GM21360 (cell line): ENCODE measurements around the gene MINPP1.
"Not testable (repeated sequence)": the region's sequence is repeated elsewhere in the genome, so short reads cannot be mapped to it uniquely, and the experiment has no call there.

Experiments
- ATAC-seq: cut with Tn5 transposase; IDR thresholded peaks from one replicate; pipeline ENCODE4 v1.9.1; 2021; ENCODE audit warnings: mild to moderate bottlenecking, moderate library complexity; ENCODE audit not compliant: unreplicated experiment

Gene MINPP1, protein sequence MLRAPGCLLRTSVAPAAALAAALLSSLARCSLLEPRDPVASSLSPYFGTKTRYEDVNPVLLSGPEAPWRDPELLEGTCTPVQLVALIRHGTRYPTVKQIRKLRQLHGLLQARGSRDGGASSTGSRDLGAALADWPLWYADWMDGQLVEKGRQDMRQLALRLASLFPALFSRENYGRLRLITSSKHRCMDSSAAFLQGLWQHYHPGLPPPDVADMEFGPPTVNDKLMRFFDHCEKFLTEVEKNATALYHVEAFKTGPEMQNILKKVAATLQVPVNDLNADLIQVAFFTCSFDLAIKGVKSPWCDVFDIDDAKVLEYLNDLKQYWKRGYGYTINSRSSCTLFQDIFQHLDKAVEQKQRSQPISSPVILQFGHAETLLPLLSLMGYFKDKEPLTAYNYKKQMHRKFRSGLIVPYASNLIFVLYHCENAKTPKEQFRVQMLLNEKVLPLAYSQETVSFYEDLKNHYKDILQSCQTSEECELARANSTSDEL

GRCh38 chr10:87504640-87505365, at the start of gene MINPP1:
Gene MINPP1 (plus strand): TSS chr10:87504893. CDS start chr10:87504916, 23 bp downstream.
- peak; percentile 80 for ATAC-seq

DNA sequence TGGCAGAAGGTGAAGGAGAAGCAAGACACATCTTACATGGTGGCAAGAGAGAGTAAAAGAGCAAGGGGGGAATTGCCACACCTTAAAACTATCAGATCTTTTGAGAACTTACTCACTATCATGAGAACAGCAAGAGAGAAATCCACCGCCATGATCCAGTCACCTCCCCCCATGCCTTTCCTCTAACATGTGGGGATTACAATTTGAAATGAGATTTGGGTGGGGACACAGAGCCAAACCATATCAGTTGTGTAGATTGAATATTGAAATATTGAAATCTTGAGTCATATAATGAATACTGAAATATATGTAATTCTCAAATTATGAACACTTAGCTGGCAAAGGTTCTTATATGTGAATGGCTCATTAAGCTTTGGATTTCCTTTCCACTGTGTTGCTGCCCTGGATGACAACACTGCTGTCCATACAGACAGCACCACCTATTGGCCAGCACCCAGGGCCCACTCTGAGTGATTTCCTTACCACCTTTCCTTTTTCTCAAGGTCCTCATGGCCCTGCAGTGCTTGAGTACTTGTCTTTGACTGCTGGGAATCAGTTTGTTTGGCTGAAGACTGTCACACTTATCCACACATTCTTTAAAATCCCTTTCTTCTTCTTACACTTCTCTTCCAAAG, 48.0 kb upstream of the MINPP1 start:
- not testable (repeated sequence) for ATAC-seq

GRCh38 chr10:87461751-87462150, 42.9 kb upstream of the MINPP1 start:
- ATAC-seq: not testable (repeated sequence)

DNA sequence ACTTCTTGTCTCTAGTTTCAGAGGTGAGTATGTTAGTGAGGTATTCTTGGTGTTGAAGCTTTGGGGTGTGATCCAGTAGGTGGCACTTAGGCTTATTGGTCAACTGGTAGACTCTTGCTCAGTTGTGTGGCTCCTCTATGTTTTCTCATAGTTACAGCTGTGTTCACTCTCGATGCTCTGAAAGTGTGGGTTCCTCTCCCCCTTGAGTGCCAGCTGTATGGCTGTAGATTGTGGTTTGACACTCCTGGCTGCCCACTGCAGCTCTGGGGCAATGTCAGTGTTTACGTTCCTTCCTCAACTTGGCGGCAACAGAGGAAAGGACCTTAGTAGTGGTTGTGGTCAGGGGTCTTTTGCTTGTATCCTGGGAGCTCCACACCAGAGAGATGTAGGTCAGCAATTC, 37.8 kb upstream of the MINPP1 start:
- not testable (repeated sequence) for ATAC-seq

- not testable (repeated sequence) for ATAC-seq
These were observed 16.0 kb upstream of the MINPP1 start for GRCh38 chr10:87488733-87489132.

GRCh38 chr10:87490285-87490684, 14.4 kb upstream of the MINPP1 start:
- ATAC-seq: not testable (repeated sequence)

DNA sequence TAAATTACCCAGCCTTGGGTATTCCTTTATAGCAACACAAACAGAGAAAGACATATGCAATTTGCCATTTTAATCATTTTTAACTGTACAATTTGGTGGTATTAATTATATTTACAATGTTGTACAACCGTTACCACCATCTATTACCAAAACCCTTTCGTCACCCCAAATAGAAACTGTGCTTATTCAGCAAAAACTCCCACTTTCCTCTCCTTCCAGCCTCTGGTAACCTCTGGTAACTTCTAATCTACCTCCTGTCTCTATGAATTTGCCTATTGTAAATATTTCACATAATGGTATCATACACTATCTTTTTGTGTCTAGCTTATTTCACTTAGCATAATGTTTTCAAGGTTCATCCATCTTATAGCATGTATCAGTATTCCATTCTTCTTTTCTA, 12.2 kb upstream of the MINPP1 start:
- ATAC-seq: not testable (repeated sequence)

DNA sequence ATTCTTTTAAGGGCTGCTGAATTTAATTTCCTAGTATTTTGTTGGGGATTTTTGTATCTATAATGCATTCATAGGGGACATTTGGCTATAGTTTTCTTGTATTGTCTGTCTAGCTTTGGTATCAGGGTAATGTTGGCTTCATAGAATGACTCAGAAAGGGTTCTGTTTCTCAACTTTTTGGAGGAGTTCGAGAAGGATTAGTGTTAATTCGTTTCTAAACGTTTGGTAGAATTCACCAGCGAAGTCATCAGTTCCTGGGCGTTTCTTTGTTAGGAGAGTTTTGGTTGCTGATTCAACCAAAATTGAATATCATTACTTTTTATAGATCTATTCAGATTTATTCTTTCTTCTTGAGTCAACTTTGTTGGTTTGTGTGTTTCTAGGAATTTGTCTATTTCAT, 9.2 kb upstream of the MINPP1 start:
- ATAC-seq: not testable (repeated sequence)

GRCh38 chr10:87497386-87497785, 7.3 kb upstream of the MINPP1 start:
- ATAC-seq: not testable (repeated sequence)

DNA sequence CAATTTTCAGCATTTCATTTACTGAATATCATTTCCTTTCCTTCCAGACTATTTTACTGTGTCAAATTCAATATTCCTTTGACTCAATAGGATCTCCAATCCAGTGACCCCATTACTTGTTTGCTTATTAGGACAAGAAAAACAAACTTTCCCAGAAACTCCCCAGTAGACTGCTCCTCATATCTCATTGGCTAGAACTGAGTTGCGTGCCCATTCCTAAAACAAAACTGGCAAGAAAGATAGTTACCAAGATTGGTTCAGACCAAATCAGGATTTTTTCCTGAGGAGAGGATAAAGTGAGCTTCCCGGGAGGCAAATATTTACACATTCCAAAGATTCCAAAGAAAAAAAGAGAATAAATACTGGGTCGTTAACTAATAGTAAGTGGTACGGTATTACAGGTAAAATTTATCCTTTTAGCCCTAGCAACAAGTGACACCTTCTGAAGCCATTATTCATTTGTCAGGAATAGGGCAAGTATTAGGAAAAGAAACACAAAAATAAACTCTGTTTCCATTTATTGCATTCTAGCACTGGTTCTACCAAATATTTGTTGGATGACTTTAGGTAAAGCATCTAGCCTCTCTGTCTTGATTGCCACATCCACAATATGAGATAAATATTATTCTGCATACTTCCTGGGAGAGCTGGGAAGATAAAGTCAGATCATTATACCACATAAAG, 6.4 kb upstream of the MINPP1 start:
- ATAC-seq: not testable (repeated sequence)

DNA sequence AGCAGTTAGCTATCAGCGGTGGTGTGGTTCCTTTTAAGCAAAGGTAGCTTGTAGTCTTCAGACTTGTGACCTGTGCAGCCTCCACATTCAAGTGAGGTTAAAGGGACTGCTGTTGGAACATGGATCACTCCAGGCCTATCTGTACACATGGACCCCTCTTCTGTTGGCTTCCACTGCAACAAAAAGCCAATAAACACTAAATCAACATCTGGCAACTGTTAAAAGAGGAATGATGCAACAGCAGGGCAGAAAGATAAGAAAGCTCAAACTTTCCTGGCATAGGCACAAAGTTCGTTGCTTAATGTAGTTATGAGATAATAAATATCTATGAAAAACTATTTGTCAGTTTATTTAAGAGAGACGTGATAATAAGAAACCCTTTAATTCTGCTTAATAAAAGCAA, 4.0 kb upstream of the MINPP1 start:
- no peak for ATAC-seq

DNA sequence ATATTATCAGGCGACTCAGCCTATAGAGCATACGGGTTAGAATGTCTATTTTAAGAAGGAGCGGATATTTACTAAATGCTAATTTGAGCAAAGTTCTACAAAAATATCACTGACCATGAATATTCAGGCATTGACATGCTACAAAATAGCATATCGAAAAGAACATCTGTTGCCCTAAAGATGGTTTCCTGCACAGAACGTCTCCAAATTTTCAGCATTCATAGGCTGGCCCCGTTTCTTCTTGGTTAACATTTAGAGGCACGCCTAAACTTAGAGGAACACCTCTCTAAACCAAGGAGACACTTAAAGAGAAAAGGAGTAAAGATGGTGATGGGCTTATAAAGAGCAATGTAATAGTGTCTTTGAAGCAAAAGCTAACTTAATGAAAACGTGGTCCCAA, 1.3 kb upstream of the MINPP1 start:
- no peak for ATAC-seq

- no peak for ATAC-seq
These were observed 807 bp upstream of the MINPP1 start for GRCh38 chr10:87503886-87504285.

GRCh38 chr10:87504307-87504639, 420 bp upstream of the MINPP1 start:
- ATAC-seq: no peak

DNA sequence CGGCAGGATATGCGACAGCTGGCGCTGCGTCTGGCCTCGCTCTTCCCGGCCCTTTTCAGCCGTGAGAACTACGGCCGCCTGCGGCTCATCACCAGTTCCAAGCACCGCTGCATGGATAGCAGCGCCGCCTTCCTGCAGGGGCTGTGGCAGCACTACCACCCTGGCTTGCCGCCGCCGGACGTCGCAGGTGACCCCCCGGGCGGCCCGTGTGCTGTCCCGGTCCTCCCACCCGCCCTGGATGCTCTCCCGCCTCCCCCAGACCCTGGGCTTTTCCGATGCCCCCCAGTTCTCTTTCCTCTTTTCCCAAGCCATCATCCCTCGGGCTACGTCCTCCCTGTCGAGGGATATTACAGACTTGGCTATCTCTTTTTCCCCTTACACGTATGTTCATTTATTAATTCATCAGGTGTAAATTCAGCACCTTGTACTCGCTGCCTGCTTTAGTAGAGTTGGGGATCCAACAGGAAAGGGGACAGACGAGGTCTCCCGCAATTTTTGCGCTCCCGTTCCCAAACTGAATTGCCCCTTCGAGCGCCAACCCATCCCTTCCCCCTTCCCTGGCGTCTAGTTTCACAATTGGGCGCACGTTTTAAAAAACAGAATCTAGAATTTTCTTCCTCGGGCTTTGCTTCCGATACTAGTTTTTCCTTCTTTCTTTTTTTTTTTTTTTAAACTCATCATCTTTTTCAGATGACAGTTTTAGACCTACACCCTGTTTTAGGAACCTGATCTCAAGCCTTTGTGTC, 846 bp downstream of the MINPP1 start:
- peak; percentile 49 for ATAC-seq

- ATAC-seq: no peak
These were observed 2.3 kb downstream of the MINPP1 start for GRCh38 chr10:87506956-87507355.

DNA sequence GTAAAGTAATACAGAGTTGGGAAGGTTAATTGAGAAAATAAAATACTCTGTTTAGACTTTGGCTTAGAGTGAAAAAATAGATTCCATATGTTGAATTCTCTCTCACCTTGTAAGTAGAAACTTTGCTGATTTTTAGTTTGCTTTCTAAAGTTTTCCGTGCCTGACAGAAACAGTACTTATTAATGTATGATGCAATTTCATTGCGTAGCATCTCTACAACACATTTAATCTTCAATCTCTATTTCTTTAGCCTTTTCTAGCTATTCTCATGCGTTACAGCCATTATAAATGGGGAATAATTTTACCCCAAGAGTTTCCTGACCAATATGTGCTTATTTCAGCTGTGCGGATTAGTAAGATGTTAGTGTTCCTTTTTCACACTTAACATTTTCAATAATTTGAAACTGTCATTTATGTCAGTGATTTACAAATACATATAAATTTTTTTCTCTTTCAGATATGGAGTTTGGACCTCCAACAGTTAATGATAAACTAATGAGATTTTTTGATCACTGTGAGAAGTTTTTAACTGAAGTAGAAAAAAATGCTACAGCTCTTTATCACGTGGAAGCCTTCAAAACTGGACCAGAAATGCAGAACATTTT, 3.3 kb downstream of the MINPP1 start:
- no peak for ATAC-seq

- ATAC-seq: no peak
These were observed 4.1 kb downstream of the MINPP1 start for GRCh38 chr10:87508837-87509236.

- ATAC-seq: no peak
These were observed 5.3 kb downstream of the MINPP1 start for GRCh38 chr10:87510025-87510424.

GRCh38 chr10:87511526-87511925, 6.8 kb downstream of the MINPP1 start:
- no peak for ATAC-seq
